BE2C (cell line): Measurements from ENCODE around the gene CLPSL1.

Experiments used
- DNase-seq: peaks from one replicate; pipeline ENCODE4 v3.0.0-alpha.2; 2020
- H3K27me3 ChIP-seq: fragments of 250-450 bp; sonication (Bioruptor Pico); 2 replicates; pipeline ENCODE4 v1.5.1; 2020; ENCODE audit warnings: mild to moderate bottlenecking
- H3K36me3 ChIP-seq: fragments of 250-450 bp; sonication (Bioruptor Pico); 2 replicates; pipeline ENCODE4 v1.5.1; 2020; ENCODE audit warnings: mild to moderate bottlenecking
- H3K4me1 ChIP-seq: fragments of 250-450 bp; sonication (Bioruptor Pico); 2 replicates; pipeline ENCODE4 v1.5.1; 2020
- H3K4me3 ChIP-seq: 2 replicates; pipeline ENCODE4 v1.5.1; 2011; ENCODE audit warnings: low read depth, low read length
- H3K9me3 ChIP-seq: fragments of 250-450 bp; sonication (Bioruptor Pico); 2 replicates; pipeline ENCODE4 v1.5.1; 2020
- TF ChIP-seq, protein P1 (sequence below): IDR thresholded peaks from 2 replicates; pipeline ENCODE4 v1.5.1; 2012; ENCODE audit warnings: mild to moderate bottlenecking, low read depth, low read length

The CLPSL1 gene

DNA sequence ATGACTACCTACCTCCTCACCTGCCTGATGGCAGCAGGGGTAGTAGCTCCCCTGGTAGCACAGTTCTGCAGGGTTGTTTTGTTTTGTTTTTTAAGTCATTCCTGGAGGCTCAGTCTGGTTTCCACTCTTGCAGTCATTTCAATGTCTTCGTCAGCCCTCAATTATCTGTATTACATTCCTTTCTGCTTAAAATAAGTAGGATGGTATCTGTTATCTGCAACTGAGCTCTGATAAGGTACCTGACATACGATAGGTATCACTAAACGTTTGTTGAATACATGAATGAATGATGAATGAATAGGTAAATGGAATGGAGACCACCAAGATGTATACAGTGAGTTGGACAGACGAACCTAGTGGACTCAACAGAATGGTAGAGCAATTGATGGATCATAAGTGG, 11.6 kb upstream of the CLPSL1 start:
- no peaks in the 10 kb centered on the region for H3K9me3 ChIP-seq
- H3K4me1 ChIP-seq = no peaks in the 10 kb centered on the region
- no peaks in the 10 kb centered on the region for H3K27me3 ChIP-seq
- DNase-seq = no peak
- no peak overlapping the region for H3K4me3 ChIP-seq
- H3K36me3 ChIP-seq = no peaks in the 10 kb centered on the region
- TF ChIP-seq, protein P1, sequence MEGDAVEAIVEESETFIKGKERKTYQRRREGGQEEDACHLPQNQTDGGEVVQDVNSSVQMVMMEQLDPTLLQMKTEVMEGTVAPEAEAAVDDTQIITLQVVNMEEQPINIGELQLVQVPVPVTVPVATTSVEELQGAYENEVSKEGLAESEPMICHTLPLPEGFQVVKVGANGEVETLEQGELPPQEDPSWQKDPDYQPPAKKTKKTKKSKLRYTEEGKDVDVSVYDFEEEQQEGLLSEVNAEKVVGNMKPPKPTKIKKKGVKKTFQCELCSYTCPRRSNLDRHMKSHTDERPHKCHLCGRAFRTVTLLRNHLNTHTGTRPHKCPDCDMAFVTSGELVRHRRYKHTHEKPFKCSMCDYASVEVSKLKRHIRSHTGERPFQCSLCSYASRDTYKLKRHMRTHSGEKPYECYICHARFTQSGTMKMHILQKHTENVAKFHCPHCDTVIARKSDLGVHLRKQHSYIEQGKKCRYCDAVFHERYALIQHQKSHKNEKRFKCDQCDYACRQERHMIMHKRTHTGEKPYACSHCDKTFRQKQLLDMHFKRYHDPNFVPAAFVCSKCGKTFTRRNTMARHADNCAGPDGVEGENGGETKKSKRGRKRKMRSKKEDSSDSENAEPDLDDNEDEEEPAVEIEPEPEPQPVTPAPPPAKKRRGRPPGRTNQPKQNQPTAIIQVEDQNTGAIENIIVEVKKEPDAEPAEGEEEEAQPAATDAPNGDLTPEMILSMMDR = no peak

DNA sequence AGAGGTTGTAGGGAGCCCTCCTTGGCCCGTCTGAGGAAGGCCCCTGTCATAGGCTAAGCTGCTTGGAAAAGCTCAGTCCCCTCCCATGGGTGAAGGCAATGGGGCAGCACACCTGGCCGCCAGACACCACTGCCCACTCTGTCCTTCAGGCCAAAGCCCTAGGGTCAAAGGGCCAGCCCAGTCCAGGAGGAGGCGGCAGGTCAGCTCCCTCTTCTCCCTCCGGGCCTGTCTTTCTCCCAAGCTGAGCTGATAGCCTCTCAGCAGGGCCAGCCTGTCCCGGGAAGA, 9.5 kb upstream of the CLPSL1 start:
- no peak overlapping the region for H3K4me3 ChIP-seq
- no peaks in the 10 kb centered on the region for H3K27me3 ChIP-seq
- H3K4me1 ChIP-seq = no peaks in the 10 kb centered on the region
- no peaks in the 10 kb centered on the region for H3K9me3 ChIP-seq
- no peaks in the 10 kb centered on the region for H3K36me3 ChIP-seq
- DNase-seq = no peak
- TF ChIP-seq, protein P1 = no peak

DNA sequence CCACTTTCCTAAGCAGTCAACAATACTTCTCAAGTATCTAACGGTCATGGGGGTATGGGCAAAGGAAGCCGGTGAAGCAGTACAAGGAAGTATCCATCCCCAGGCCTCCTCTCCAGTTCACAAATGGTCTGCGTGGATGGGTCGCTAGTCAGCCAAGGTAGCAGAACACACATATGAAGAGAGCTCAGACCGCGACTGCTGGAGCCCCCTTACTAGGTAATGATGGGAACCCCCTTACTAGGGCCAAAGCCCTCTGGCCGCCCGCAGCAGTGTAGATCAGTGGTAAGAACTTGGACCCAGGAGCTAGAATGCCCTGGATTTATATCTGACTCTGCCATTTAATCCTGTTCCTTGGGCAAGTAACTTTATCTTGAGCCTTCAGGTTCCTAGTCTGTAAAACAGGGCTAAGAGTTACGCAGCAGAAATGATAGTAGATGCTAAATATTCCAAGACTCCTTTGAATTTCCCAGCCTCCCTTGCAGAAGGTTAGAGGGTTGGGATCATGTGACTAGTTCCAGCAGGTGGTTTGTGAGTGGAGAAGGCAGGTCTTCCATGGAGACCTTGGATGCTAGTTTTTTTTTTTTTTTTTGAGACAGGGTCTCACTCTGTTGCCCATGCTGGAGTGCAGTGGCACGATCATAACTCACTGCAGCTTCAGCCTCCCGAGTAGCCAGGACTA, 6.6 kb upstream of the CLPSL1 start:
- H3K4me3 ChIP-seq = no peak overlapping the region
- H3K9me3 ChIP-seq = no peaks in the 10 kb centered on the region
- no peak for DNase-seq
- H3K36me3 ChIP-seq = no peaks in the 10 kb centered on the region
- H3K27me3 ChIP-seq = no peaks in the 10 kb centered on the region
- TF ChIP-seq, protein P1 = no peak
- H3K4me1 ChIP-seq = no peaks in the 10 kb centered on the region

DNA sequence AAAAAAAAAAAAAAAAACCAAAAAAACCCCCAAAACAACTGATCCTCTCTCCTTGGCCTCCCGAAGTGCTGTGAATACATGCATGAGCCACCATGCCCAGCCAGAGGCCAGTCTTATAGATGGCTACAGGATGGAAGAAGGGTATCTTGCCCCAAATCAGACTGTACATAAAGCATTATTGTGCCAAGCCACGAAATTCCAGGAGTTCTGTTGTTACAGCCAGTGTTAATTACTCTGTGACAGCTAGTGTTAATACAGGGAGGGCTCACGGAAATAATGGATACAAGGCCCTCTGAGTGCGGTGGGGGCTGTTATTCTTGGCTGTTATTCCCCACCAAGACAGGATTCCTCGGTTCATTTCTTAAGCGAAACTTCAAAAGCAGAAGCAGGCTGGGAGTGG, 5.8 kb upstream of the CLPSL1 start:
- TF ChIP-seq, protein P1 = no peak
- no peaks in the 10 kb centered on the region for H3K9me3 ChIP-seq
- H3K27me3 ChIP-seq = no peaks in the 10 kb centered on the region

DNA sequence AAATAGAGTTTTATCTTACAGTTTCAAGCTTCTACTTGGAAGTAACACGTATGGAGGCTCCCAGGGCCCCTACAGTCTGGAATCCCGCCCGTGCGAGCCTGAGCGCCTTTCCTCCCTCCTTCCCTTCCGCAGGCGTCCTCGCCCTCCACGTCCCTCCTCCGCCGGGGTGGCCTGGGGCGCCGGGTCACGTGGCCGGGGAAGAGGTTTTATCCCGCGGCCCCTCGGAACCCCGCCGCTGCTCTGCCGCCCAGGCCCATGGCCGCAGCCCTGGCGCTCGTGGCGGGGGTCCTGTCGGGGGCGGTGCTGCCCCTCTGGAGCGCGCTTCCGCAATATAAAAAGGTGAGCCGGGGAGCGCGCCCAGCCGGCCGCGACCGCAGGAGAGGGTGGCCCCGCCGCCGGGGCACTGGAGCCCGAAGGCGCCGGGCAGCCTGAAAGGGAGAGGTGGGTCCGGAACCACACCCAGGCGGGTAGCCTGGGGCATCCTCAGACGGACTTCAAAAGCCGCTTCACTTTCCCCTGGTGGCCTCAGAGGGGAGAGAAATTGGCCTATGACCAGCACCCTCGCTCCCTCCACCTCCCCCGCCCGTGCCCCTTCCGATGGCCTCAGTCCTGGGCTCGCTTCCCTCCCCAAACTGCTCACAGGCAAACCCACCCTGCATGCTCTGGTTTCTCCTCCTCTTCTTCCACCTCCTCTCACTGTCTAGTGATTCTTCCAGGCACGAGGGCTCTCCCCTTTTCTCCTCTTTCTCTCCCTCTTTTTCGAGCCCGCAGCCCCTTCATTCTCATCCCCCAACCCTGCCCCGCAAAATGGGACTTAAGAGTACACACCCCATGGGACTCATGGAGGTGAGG, 4.2 kb upstream of the CLPSL1 start, which contains the start of gene CLPSL2:
CLPSL2 (plus strand) TSS at position 235 of the 852 bp plus-strand sequence; CDS start at position 256, 21 bp downstream.
- Histone ChIP-seq H3K9me3 (no peaks in the 10 kb centered on the region), H3K36me3 (no peaks in the 10 kb centered on the region), H3K4me1 (no peaks in the 10 kb centered on the region), H3K27me3 (no peaks in the 10 kb centered on the region), H3K4me3 (peak within 1 kb of the TSS; percentile 68)
- peak; percentile 64 for DNase-seq
- TF ChIP-seq, protein P1 = no peak

More for the DNA sequence above, 5.8 kb upstream of the CLPSL1 start:
- Histone ChIP-seq H3K4me1 (no peaks in the 10 kb centered on the region), H3K4me3 (no peak overlapping the region), H3K36me3 (no peaks in the 10 kb centered on the region)
- DNase-seq = no peak
